NCI-H1105 treated with DMSO at 0.1 percent for 48 hours (cell line): ENCODE results near the gene CUTA.

ENCODE experiments used
- DNase-seq: peaks from one replicate; lab custom pipeline; 2025; lab: John Stamatoyannopoulos, UW

CUTA gene

DNA sequence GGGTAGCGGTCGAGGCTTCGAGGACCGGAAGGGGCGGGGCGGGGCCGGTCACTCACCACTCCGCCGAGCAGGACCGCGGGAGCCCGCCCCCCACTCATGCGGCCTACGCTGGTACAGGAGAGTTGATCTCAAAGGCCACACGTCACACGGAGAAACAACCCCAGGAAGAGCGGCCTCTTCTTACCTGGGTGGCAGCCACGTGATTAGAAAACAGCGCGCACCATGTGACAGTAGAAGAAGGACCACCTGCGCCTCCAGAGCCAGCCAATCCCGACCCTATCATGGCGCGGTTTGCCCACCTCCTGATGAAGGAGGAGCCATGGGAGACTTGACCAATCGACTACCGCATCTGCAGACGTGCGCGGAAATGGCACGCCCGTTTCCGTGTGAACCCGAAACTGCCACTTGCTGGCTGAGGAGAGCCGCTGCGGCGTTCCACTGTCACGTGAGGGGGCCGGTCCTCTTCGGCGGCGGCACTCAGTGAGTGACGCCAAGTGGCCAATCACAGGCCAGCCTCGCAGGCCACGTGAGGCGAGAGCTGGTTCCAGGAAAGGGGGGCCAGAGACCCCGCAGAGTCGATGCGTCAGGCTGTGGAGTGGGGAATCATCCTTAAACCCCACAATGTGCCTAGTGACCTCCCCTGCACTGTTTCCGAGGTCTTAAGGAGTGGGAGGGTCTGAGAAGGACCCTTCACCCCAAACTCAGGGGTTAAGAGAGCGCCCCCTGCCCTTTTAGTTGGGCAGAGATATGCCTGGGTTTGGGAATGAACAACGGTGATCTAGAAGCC is at the start of gene CUTA:
CUTA (minus strand) TSS at position 205 of the 787 bp plus-strand sequence; CDS start at position 98, 107 bp downstream.
- DNase-seq, result peak; percentile 100

GRCh38 chr6:33467091-33467490 is 49.2 kb upstream of the CUTA start:
- no peak for DNase-seq

DNA sequence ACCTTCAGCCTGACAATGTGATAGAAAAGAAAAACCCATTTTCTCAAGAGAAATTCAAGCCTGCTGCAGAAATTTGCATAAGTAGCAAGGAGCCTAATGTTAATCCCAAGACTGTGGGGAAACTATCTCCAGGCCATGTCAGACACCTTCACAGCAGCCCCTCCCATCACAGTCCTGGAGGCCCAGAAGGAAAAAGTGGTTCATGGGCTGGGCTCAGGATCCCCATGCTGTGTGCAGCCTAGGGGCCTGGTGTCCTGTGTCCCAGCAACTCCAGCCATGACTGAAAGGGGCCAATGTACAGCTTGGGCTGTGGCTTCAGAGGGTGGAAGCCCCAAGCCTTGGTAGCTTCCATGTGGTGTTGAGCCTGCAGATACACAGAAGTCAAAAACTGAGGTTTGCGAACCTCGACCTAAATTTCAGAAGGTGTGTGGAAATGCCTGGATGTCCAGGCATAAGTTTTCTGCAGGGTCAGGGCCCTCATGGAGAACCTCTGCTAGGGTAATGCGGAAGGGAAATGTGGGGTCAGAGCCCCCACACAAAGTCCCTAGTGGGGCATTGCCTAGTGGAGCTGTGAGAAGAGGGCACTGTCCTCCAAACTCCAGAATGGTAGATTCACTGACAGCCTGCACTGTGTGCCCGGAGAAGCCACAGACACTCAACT is 48.3 kb upstream of the CUTA start:
- DNase-seq, result no peak

- no peak for DNase-seq
Observed at GRCh38 chr6:33459226-33459625, 41.3 kb upstream of the CUTA start.

- no peak for DNase-seq
Observed at GRCh38 chr6:33458676-33459075, 40.8 kb upstream of the CUTA start.

GRCh38 chr6:33456156-33456555 is 38.2 kb upstream of the CUTA start:
- no peak for DNase-seq

- no peak for DNase-seq
Observed at GRCh38 chr6:33455051-33455450, 37.1 kb upstream of the CUTA start.

- DNase-seq, result peak; percentile 96
Observed at GRCh38 chr6:33454009-33454946, 36.4 kb upstream of the CUTA start, which contains the start of gene ZBTB9. Gene ZBTB9 (plus strand): TSS chr6:33454576. CDS start chr6:33455101, 525 bp downstream.

DNA sequence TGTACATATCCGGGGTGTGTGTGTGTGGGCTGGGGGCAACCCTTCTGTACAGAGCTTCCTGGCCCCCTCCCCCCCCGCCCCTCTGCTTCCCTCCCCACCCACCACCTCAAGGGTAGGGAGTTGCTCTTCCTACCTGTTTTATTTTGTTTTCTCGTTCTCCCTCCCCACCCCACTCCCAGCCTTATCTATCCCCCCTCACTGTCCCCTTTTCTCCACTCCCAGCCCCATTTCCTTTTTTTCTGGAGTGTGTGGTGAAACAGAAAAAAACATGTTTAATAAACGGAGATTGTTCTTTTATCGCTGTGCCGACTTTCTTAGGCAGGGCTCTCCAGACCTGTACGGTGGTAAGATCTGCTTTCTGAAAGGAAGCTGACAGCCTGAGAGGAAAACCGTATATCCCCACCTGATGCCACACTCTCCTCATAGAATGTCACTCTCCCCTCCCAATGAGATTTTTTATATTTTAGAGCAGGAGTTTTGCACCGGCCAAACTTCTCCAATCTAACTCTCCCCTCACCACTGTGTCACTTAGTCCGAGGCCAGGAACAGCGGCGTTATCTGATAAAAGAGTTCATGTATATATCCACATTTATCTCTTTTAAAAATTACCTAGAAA is 35.6 kb upstream of the CUTA start:
- peak; percentile 3 for DNase-seq

- DNase-seq, result no peak
Observed at GRCh38 chr6:33452496-33452895, 34.6 kb upstream of the CUTA start.

- DNase-seq, result no peak
Observed at GRCh38 chr6:33451606-33452005, 33.7 kb upstream of the CUTA start.

DNA sequence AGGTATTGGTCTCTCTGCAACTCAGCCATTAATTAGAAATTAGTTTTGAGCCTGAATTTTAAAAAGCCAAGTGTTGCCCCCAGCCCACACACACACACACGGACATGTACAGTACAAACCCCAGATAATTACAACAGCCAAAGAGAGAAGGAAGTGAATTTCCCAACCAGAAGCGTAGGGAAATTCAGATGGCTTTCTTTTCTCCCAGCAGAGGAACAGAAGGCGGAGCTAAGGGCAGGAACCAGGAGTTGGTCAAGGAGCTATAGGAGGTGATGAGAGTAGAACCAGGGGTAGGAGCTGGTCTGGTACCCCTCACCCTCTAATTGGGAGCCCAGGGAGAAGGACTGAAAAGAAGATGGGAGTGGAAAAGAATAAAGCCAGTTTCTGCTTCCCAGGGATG is 32.5 kb upstream of the CUTA start:
- DNase-seq, result no peak

DNA sequence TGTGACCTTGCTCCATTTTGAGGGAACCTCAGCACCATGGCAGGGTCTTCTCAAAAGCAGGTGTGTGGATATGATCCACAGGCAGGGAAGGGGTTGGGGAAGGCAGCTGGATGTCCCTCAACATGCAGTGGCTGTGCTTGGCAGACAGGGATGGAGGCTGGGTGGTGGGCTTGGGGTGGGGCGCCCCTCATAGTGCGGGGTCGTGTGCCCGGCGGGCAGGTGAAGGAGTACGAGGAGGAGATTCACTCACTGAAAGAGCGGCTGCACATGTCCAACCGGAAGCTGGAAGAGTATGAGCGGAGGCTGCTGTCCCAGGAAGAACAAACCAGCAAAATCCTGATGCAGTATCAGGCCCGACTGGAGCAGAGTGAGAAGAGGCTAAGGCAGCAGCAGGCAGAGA is 28.4 kb upstream of the CUTA start:
- no peak for DNase-seq

GRCh38 chr6:33445119-33445603 is 27.3 kb upstream of the CUTA start:
- DNase-seq, result no peak

DNA sequence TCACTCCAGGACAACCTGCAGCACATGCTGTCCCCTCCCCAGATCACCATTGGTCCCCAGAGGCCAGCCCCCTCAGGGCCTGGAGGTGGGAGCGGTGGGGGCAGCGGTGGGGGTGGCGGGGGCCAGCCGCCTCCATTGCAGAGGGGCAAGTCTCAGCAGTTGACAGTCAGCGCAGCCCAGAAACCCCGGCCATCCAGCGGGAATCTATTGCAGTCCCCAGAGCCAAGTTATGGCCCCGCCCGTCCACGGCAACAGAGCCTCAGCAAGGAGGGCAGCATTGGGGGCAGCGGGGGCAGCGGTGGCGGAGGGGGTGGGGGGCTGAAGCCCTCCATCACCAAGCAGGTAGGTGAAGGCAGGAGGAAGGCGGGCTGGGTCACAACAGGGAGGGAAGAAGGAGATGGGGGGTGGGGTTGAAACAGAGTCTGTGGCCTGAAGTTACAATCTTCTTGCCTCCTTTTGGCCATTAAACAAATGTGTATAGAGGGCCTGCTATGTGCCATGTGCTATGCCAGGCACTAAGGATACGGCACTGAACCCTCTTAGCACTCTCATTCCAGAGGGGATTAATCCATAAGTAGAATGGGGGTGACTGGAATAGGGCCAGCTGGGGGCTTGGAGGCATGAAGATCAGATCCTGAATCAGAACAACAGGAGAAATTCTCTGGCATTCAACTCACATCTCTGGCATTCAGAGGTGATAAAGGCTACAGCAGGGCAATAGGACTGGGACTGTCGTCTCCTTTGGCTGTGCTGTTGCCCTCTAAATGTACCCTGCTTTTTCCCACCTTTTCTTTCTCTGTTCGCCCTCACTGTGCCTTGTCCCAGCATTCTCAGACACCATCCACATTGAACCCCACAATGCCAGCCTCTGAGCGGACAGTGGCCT is 26.0 kb upstream of the CUTA start:
- DNase-seq, result no peak

GRCh38 chr6:33443025-33443424 is 25.1 kb upstream of the CUTA start:
- DNase-seq, result no peak

DNA sequence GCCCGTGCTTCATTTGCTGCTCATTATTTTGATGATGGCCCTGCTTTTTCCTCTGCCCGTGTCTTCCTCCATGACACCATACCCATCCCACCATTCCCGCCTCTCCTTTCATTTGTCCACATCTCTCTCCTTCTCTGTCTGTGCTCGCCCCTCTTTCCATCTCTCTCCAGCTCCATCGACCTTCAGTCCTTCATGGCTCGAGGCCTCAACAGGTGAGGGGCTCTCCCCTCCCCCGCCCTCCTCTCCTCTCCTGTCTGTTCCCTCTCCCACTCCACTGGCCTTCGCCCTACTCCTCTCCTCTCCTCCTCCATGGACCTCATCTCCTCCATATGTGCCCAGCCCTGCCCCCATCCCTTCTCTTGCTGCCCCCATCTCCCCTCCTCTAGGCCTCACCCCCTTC is 24.4 kb upstream of the CUTA start:
- DNase-seq, result no peak

GRCh38 chr6:33441457-33441856 is 23.6 kb upstream of the CUTA start:
- no peak for DNase-seq

GRCh38 chr6:33440649-33441309 is 22.9 kb upstream of the CUTA start:
- DNase-seq, result no peak

- DNase-seq, result no peak
Observed at GRCh38 chr6:33439956-33440648, 22.2 kb upstream of the CUTA start.
